ENCODE results near the gene WDR70.
"Not testable (repeated sequence)": the region's sequence is repeated elsewhere in the genome, so short reads cannot be mapped to it uniquely, and the experiment has no call there.

The WDR70 gene

DNA sequence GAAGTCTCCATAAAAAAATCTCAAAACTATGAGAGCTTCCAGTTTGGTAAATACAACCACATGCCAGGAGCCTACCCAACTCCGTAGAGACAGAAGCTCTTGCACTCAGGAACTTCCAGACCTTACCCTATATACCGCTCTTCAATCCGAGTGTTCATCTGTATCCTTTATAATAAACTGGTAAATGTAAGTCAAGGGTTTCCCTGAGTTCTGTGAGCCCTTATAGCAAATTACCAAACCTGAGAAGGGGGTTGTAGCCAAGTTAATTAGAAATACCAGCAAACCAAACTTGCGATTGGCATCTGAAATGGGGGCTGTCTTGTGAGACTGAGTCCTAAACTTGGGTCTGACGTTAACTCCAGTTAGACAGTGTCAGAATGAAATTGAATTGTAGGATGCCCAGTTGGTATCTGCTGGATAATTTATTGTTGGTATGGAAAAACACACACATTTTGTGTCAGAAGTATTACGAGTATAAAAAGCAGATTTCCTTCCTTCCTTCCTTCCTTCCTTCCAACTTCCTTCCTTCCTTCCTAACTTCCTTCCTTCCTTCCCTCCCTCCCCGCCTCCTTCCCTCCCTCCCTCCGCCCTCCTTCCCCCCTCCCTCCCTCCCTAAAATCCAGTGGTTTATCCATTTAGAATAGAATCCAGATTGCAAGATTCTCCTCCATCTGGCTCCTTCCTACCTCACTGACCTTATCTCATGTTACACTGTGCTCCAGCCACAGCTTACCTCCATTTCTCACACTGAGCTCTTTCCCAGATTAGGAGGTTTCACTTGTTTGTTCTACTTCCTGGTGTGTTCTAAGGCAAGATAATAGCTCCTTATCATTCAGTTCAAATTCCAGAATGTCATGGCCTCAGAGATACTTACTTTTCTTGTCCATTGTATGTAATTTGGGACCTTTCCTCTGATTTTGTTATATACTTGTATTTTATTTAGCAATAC lies 196.7 kb downstream of the WDR70 start:
- no peak for DNase-seq

DNA sequence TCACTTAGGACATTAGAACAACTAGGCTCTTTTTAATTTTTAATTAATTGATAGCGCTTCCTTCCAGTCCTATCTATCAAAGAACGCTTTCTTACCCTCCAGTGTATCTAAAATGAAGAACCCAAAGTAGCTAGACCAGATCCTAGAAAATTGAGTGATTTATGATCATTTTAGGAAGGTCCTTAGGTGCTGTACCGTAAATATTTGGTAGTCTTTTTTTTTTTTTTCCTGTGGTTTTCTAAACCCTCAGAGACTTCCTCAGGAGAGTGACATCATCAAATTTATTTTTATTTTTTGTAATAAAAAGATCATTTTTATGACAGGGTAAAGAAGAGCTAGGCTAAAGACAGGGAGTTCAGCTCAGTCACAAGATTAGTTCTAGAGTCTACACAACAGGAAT lies 197.4 kb downstream of the WDR70 start:
- no peak for DNase-seq

DNA sequence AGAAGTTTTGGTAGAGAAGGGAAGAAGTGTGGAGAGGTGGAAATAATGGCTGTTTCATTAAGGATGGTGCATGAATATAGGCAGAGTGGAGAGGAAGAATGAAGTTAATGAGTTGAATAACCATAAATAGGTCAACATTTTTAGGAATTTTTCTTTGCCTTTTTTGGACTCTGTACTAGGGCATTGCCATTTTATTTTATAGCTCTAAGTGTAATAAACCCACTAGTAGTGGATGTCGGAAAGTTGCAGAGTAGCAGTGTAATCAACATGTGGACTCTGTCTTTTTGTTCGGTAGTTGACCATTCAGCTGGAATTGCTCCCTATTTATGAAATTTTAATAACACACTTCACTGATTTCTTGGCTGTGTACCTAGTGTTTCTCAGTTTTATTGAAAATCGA lies 199.1 kb downstream of the WDR70 start:
- no peak for DNase-seq

DNA sequence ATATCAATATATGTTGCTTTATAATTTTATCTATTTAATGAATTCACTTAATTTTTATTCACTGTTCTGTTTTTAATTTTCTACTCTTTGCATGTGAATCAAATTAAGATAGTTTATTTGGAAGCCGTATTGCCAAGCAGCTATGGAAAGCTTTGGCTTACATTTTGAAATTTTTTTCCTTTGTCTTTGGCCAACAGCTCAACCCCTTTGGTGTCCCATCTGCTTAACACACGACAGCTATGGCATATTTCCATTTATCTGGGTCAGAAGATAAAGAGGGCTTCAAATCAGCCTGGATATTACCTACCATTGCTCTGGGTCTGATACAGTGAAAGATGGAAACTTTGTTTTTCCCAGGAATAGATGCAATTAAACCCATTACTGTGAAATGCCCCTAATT lies 201.0 kb downstream of the WDR70 start:
- no peak for DNase-seq

DNA sequence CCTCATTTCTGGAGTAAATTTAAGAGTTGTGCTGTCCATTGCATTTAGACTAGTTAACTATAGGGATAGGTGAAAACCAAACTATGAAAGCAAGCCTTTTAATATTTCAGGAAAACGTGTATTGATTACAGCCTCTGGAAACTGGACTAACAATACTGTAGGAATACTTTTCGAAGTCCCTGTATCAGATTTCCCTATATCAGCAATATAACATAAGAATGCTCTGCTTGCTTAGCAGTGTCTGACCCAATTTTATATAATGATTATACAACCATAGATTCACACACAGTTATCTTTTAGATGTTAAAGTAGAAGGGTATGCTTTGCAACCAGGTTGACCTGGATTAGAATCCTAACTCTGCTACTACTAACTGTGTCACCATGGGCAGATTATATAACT lies 203.1 kb downstream of the WDR70 start:
- DNase-seq: no peak

DNA sequence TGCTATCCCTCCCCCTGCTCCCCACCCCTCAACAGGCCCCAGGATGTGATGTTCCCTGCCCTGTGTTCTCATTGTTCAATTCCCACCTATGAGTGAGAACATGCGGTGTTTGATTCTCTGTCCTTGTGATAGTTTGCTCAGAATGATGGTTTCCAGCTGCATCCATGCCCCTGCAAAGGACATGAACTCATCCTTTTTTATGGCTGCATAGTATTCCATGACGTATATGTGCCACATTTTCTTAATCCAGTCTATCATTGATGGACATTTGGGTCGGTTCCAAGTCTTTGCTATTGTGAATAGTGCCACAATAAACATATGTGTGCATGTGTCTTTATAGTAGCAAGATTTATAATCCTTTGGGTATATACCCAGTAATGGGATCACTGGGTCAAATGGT lies 214.2 kb downstream of the WDR70 start:
- not testable (repeated sequence) for DNase-seq

DNA sequence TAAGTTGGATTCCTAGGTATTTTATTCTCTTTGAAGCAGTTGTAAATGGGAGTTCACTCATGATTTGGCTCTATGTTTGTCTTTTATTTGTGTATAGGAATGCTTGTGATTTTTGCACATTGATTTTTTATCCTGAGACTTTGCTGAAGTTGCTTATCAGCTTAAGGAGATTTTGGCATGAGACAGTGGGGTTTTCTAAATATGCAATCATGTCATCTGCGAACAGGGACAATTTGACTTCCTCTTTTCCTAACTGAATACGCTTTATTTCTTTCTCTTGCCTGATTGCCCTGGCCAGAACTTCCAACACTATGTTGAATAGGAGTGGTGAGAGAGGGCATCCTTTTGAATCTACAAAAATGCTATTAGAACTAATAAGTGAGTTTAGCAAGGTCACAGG lies 215.7 kb downstream of the WDR70 start:
- DNase-seq: not testable (repeated sequence)

DNA sequence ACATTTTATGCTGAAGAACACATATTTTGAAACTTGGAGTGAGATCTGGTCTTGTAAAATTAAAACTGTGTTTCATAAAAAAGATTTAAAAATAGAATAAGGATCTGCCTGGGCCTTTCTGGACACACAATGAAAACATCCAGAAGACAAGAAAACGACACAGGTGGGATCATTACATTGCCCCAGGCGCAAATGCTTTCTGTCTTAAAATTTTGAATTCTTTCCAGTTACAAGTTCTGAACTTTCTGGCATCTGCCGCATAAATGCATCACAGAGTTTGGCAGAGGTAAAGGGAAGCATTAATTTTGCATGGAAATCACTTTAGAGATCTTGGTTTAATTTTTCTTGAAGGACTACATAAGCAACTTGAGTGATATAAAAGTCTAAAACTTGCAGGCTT lies 219.6 kb downstream of the WDR70 start:
- DNase-seq: no peak

DNA sequence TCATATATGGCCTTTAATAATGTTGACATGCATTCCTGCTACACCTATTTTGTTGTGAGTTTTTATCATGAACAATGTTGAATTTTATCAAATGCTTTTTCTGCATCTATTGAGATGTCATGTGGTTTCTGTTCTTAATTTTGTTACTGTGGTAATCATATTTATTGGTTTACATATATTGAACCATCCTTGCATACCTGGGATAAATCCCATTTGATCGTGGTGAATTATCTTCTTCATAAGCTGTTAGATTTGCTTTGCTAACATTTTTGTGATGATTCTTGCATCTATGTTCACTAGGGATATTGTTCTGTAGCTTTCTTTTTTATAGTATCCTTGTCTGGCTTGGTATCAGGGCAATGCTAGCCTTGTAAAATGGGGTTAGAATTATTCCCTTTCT lies 222.0 kb downstream of the WDR70 start:
- DNase-seq: no peak

DNA sequence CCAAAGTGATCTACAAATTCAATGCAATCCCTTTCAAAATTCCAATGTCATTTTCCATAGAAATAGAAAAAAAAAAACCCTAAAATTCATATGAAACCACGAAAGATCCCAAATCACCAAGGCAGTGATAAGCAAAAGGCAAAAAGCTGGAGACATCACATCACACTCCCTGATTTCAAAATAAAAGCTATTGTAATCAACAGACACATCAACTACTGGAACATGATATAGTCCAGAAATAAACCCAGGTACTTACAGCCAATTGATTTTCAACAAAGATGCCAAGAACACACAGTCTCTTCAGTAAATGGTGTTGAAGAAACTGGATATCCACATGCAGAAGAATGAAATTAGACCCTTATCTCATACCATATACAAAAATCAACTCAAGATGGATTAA lies 224.0 kb downstream of the WDR70 start:
- DNase-seq: no peak

DNA sequence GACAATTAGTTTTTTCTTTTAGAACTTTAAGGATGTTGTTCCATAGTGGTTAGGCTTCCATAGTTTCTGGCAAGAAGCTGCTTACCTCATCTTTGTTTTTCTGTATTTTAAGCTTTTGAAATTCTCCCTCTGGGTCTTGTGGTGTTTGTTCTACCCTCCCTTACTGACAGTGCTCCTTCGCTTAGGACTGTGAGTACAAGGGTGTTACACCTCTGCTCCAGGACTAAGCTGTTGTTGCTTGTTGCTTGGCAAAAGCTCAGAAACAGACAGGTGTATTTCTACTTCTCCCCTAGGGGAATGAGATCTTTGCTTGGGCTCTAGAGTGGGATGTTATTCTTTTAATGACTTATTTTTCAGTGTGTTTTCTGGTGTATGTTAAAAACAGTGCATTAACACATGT lies 225.2 kb downstream of the WDR70 start:
- DNase-seq: no peak

DNA sequence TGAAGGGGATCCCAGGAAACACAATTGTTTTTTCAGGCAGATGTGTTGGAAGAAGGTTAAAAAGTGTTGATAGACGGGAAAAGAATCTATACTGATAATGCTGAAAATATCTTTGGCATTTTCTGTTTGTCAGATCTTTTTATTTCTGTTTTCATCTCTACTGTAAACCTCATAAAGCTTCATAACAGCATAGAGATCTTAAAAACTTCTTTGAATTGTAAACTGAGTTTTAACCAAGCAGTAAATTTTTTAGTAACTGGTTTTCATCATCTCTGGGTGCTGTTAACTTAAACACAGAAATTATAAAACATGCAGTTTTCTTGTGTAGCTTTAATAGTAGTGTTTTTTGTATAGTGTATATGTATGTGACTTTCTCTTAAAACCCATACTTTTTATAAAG lies 227.0 kb downstream of the WDR70 start:
- DNase-seq: no peak

DNA sequence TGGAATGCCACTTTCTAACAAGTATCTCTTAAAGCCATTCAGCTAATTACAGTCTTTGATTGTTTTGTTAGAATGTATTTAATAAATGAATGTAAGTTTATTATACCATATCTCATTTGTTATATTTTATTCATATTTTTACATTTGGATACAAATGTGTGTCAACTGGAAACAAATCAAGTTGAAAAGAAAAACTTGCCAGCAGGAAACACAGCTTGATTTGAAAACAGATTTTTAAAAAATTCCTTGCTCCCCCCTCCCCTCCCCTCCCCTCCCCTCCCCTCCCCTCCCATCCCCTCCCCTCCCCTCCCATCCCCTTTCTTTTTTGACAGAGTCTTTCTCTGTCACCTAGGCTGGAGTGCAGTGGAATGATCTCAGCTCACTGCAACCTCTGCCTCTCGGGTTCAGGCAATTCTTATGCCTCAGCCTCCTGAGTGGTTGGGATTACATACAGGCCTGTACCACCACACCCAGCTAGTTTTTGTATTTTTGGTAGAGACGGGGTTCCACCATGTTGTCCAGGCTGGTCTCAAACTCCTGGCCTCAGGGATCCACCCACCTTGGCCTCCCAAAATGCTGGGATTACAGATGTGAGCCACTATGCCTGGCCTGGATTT lies 227.6 kb downstream of the WDR70 start:
- no peak for DNase-seq

DNA sequence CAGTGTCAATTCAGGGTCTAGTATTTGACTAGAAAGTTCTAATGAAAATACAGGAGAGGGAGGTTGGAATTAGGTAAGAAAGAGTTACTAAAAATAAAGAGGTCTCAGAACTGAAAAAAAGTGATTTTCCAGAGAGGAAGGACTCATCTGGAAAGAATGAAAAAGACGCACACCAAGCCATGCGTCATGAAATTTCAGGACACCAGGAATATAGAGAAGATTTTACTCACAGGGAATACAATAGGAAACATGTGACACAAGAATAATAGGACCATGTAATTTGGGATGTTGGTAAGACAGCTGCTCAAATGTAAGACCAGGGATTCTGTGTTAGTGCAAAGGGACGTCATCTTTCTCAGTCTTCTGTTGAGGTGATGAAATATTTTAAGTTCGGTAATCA lies 236.1 kb downstream of the WDR70 start:
- no peak for DNase-seq

DNA sequence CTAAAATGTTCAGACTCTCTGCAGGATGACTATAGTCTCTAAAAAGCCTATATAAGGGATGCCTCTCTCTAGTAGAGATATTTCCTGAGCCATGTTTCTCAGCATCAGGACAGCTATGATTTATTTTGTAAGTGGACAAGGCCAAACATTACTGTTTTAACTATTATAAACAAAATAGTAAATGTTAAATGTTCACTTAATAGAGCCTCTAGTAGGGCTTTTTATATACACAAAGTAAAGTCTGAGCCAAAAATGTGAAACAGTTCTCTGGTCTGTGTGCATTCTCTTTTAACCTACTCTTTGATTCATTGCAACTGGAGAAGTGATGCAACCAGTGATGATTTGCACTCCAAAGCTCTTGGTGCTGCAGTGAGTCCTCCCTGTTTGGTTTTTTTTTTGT lies 240.2 kb downstream of the WDR70 start:
- DNase-seq: no peak

DNA sequence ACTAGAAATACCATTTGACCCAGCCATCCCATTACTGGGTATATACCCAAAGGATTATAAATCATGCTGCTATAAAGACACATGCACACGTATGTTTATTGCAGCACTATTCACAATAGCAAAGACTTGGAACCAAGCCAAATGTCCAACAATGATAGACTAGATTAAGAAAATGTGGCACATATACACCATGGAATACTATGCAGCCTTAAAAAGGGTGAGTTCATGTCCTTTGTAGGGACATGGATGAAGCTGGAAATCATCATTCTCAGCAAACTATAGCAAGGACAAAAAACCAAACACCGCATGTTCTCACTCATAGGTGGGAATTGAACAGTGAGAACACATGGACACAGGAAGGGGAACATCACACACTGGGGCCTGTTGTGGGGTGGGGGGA lies 243.2 kb downstream of the WDR70 start:
- DNase-seq: not testable (repeated sequence)

DNA sequence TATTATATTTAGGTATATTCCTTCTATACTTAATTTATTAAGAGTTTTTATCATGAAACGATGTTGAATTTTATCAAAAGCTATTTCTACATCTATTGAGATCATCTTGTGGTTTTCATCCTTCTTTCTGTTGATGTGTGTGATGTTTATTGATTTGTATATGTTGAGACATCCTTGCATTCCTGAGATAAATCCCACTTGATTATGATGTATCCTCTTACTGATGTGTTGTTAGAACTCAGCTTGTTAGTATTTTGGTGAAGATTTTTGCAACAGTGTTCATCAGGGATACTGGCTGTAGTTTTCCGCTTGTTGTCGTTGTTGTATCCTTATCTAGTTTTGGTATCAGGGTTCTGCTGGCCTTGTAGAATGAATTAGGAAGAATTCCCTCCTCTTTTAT lies 247.1 kb downstream of the WDR70 start:
- no peak for DNase-seq

DNA sequence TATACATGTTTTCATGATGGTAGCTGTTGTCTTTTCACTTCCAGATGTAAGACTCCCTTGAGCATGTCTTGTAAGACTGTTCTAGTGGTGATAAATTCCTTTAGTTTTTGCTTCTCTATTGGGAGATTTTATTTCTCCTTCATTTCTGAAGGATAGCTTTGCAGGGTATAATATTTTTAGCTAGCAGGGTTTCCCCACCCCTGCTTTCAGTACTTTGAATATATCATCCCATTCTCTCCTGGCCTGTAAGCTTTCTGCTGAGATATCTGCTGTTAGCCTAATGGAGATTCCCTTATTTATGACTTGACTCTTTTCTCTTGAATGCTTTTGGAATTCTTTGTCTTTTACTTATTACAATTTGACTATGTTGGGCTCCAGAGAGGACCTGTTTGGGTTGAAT lies 249.8 kb downstream of the WDR70 start:
- DNase-seq: no peak

DNA sequence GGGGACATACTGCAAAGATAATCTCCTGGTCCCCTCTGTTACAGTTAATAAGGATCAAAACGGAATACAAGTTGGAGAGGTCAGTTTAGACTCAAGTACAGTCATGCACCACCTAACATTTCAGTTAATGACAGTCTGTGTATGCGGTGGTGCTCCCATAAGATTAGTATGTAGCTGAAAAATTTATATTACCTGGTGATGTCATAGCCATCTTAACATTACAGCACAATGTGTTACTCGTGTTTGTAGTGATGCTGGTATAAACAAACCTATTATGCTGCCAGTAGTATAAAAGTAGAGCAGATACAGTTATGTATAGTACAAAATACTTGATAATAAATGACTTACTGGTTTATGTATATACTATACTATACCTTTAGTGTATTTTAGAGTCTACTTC lies 252.8 kb downstream of the WDR70 start:
- DNase-seq: no peak

DNA sequence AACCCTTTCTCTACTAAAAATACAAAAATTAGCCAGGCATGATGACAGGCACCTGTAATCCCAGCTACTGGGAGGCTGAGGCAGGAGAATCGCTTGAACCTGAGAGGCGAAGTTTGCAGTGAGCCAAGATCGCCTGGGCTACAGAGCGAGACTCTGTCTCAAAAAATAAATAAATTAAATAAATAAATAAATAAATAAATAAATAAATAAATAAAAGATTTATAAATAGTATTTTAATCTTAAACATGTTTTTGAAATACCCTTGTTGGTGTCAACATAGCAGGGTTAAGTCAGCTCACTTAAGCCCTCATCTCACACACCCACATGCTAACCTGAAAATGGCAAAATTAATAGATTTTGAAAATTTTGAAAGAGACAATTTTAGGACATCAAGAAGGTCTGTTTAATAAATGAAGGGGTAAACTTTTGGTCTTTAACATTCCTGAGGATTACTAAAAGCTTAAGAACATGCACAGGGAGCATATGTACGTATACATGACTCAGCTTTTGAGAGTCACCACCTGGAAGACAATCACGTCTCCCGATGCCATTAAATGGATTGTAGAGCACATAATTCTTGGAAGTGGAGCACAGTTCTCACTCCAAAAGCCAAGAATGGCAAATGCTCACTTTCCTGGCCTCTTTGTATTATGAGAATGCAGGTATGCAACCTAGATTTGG lies 258.2 kb downstream of the WDR70 start:
- no peak for DNase-seq

DNA sequence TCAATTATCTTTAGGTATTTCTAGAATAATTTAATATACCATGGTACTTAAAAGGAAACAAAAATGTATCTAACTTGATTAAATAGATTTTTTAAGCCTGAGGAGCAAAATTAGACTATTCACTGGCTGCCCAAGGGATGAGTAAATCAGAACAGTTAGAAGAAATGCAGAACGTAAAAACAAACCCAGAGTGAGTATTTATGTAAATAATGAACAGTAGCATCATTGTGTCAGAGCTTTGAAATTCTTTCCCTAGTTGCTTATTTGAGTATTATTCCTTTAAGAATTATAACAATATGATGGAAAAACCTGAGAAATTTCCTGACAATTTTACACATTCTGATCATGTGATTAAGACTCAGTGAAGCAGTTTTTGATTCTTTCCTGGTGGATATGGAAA lies 259.8 kb downstream of the WDR70 start:
- no peak for DNase-seq

DNA sequence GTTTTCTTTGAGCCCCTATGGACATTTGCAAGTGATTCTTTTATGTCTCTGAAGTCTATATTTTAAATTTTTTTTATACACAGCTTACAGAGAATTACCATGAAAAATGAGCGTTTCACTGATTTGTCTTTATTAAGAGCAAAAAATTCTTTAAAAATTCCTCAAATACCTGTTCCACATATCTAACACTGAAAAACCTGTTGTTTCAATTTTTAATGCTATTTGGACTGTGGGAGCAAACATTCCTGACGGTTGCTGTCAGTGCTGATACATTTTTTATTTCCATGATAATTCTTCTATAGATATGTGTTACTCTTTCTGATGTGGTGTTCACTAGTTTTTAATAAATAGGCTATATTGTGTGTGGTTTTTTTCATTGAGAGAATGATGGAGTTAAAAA lies 261.0 kb downstream of the WDR70 start:
- no peak for DNase-seq

DNA sequence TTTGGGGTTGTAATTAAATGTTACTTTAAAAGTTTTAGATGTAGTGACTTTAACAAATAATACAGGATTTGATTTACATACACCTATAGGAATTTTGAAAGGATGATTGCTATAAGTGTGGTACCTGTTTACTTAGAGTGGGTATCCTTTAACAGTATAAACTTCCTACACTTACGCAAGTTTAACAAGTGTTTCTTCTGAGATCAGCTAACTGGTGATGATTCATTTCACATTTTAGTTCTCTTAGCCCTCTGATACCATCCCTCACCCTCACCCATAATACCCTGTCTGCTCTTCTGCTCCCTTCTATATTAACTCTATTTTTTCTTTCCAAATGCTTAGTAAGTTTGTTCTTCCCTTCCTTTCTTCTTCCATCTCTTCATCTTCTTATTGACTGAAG lies 262.8 kb downstream of the WDR70 start:
- no peak for DNase-seq

DNA sequence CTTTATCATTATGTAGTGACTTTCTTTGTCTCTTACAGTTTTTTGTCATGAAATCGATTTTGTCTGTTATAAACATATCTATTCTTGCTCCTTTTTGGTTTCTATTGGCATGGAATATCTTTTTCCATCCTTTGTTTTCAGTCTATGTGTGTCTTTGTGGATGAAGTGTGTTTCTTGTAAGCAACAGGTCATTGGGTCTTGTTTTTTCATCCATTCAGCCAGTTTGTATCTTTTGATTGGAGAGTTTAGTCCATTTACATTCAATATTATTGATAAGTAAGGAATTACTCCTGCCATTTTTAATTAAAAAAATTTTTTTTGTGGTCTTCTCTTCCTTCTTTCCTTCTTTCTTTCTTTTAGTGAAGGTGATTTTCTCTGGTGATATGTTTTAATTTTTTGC lies 266.6 kb downstream of the WDR70 start:
- no peak for DNase-seq

All from NCI-H2227 treated with DMSO at 0.1 percent for 48 hours (cell line).